DND-41 (cell line): Measurements from ENCODE around the gene COL6A2.

Source experiments
- ATAC-seq: fragments of 200-7000 bp; cut with Tn5 transposase; 3 replicates; pipeline ENCODE4 v1.9.1; 2021; ENCODE audit warnings: low read depth; ENCODE audit not compliant: insufficient read depth
- DNase-seq: peaks from one replicate; pipeline ENCODE4 v3.0.0-alpha.2; 2020
- H2AFZ ChIP-seq: 2 replicates; pipeline ENCODE4 v1.6.0; 2012; ENCODE audit warnings: low read depth, low read length
- H3K27ac ChIP-seq: 2 replicates; pipeline ENCODE4 v1.5.1; 2012; ENCODE audit warnings: low read length, inconsistent platforms
- H3K27me3 ChIP-seq: fragments of 200-600 bp; sonication (generic); 2 replicates; pipeline ENCODE4 v1.6.0; 2012; ENCODE audit warnings: low read length, mild to moderate bottlenecking, inconsistent platforms; ENCODE audit not compliant: insufficient read depth, poor library complexity
- H3K36me3 ChIP-seq: 2 replicates; pipeline ENCODE4 v1.5.1; 2012; ENCODE audit warnings: low read length, inconsistent platforms; ENCODE audit not compliant: insufficient read depth
- H3K4me1 ChIP-seq: 2 replicates; pipeline ENCODE4 v1.5.1; 2012; ENCODE audit warnings: mild to moderate bottlenecking, low read length; ENCODE audit not compliant: insufficient read depth
- H3K4me2 ChIP-seq: 2 replicates; pipeline ENCODE4 v1.6.0; 2012; ENCODE audit warnings: mild to moderate bottlenecking, moderate library complexity, low read length, inconsistent platforms; ENCODE audit not compliant: insufficient read depth
- H3K4me3 ChIP-seq, 2 experiments: fragments of 200-600 bp in 1 of 2; shearing (Covaris generic) in 1 of 2; 2 replicates each; pipeline ENCODE4 v1.5.1; 2012 to 2016; ENCODE audit warnings: inconsistent platforms in 2 of 2, low read length in 2 of 2, mild to moderate bottlenecking in 2 of 2, low read depth in 1 of 2, moderate library complexity in 1 of 2
- H3K79me2 ChIP-seq: 2 replicates; pipeline ENCODE4 v1.6.0; 2012; ENCODE audit warnings: low read length, inconsistent platforms; ENCODE audit not compliant: insufficient read depth
- H3K9ac ChIP-seq: 2 replicates; pipeline ENCODE4 v1.6.0; 2012; ENCODE audit warnings: low read depth, mild to moderate bottlenecking, inconsistent platforms, low read length, moderate library complexity
- H3K9me3 ChIP-seq: 2 replicates; pipeline ENCODE4 v1.5.1; 2012; ENCODE audit warnings: low read length, moderate library complexity, mild to moderate bottlenecking, inconsistent platforms; ENCODE audit not compliant: insufficient read depth, severe bottlenecking
- H4K20me1 ChIP-seq: 2 replicates; pipeline ENCODE4 v1.6.0; 2012; ENCODE audit warnings: low read length; ENCODE audit not compliant: insufficient read depth
- CTCF ChIP-seq: IDR thresholded peaks from 2 replicates; pipeline ENCODE4 v1.5.1; 2012; ENCODE audit warnings: borderline replicate concordance, low read length, moderate library complexity, mild to moderate bottlenecking; ENCODE audit not compliant: poor library complexity, severe bottlenecking; ENCODE audit errors: extremely low read depth
- EZH2 ChIP-seq: IDR thresholded peaks from 3 replicates; pipeline ENCODE4 v1.6.1; 2012; ENCODE audit warnings: borderline replicate concordance, low read depth, mild to moderate bottlenecking, moderate library complexity, low read length, inconsistent platforms; ENCODE audit not compliant: severe bottlenecking

The COL6A2 gene

DNA sequence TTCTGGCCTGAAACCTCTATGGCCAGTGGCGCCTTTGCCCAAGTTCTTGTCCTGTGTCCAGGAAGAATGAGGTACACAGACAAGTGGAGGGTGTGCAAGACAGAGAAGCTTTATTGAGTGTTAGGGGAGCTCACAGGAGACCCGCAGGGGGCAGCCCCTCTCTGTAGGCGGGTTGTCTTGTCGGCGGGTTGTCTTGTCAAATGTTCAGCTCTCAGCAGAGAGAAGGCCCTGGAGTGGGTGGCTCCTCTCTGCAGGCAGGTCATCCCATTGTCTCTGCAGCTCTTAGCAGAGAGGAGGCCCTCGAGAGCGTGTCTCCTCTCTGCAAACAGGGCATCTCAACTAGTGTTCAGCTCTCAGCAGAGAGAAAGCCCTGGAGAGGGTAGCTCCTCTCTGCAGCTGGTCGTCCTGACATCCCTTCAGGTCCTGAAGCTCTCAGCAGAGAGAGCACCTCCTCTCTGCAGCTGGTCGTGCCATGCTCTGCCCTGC is 11.0 kb downstream of the COL6A2 start:
- peak; percentile 1 for DNase-seq
- Histone ChIP-seq H3K27me3 (no peaks in the 10 kb centered on the region), H3K36me3 (no peaks in the 10 kb centered on the region), H3K4me2 (no peak overlapping the region), H4K20me1 (no peaks in the 10 kb centered on the region), H3K27ac (no peak overlapping the region), H3K4me3 (no peak overlapping the region), H2AFZ (no peak overlapping the region), H3K4me1 (no peaks in the 10 kb centered on the region), H3K79me2 (no peaks in the 10 kb centered on the region), H3K9ac (no peak overlapping the region), H3K9me3 (peaks cover 6% of the 10 kb centered on the region)
- TF ChIP-seq CTCF (no peak), EZH2 (no peak)
- no peak for ATAC-seq

- Histone ChIP-seq H3K9me3 (peaks cover 6% of the 10 kb centered on the region), H3K36me3 (no peaks in the 10 kb centered on the region), H3K27ac (no peak overlapping the region), H3K27me3 (no peaks in the 10 kb centered on the region), H2AFZ (no peak overlapping the region), H3K9ac (no peak overlapping the region), H3K79me2 (no peaks in the 10 kb centered on the region), H3K4me2 (no peak overlapping the region), H4K20me1 (no peaks in the 10 kb centered on the region), H3K4me3 (no peak overlapping the region), H3K4me1 (no peaks in the 10 kb centered on the region)
- TF ChIP-seq CTCF, result no peak
- ATAC-seq, result no peak
- peak; percentile 2 for DNase-seq
These were observed 11.7 kb downstream of the COL6A2 start for GRCh38 chr21:46109313-46110221.

- H4K20me1 ChIP-seq, result no peaks in the 10 kb centered on the region
- no peak overlapping the region for H2AFZ ChIP-seq
- ATAC-seq (no peak), DNase-seq (no peak)
- no peaks in the 10 kb centered on the region for H3K27me3 ChIP-seq
- no peak overlapping the region for H3K4me3 ChIP-seq
- peaks cover 11% of the 10 kb centered on the region for H3K9me3 ChIP-seq
- no peaks in the 10 kb centered on the region for H3K4me1 ChIP-seq
- no peaks in the 10 kb centered on the region for H3K79me2 ChIP-seq
- H3K9ac ChIP-seq, result no peak overlapping the region
- no peak overlapping the region for H3K27ac ChIP-seq
- H3K4me2 ChIP-seq, result no peak overlapping the region
- TF ChIP-seq EZH2 (no peak), CTCF (no peak)
- no peaks in the 10 kb centered on the region for H3K36me3 ChIP-seq
These were observed 12.7 kb downstream of the COL6A2 start for GRCh38 chr21:46110499-46111192.
